Inferior parietal cortex (tissue), 1 donor: ENCODE measurements around the gene ZNF189.

Experiments used
- DNase-seq: peaks from one replicate; pipeline ENCODE4 v3.0.0-alpha.2; 2016; ENCODE audit errors: extremely low spot score

The ZNF189 gene

DNA sequence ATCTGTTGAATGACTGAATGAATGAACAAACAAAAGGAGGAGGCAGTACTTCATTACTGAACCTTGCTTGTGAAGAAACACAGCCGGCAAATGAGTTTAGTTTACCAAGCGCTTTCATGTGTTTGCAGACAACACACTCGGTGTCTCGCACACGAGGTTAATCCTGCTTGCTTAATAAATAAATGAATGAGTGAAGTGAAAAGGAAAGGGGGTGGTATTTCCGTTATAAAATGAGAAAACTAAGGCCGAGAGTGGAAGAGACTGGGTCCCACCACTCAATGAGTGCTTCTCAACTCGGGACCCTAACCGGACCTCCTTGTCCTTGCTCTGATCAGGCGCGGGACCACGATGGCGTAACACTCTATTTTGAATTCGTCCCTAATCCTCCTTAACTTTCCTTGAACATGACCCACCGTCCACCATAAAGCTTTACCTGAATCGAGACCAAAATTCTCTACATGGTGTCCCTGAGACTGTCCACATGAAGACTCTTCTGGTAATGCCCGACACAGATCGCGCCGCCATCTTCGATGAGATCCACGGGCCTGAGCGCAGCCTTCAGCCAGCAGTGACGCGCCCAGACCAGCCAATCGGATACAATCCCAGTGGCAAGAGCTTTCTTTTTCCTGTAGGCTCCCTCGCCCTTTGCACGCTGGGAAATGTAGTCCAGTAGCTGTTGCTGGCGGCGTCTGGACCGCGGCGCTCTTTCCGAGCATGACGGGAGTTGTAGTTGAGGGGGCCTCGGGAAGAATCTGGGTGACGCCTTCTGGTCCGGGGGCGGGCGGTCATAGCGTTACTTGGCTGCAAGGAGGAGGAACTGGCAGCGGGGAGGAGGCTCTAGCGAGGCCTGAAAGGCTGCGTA lies at the start of gene ZNF189, which contains the start of gene MRPL50:
TSS of gene ZNF189 (plus strand) at position 784 of the 862 bp plus-strand sequence. CDS start 306 bp downstream, outside the sequence.
TSS of gene MRPL50 (minus strand) at position 551 of the 862 bp plus-strand sequence. CDS start at position 525, 26 bp downstream.
- DNase-seq, result peak; percentile 99

GRCh38 chr9:101350285-101350684 lies 48.4 kb upstream of the ZNF189 start:
- no peak for DNase-seq

GRCh38 chr9:101352892-101353463 lies 45.7 kb upstream of the ZNF189 start:
- DNase-seq, result no peak

GRCh38 chr9:101353683-101354082 lies 45.0 kb upstream of the ZNF189 start:
- no peak for DNase-seq

- DNase-seq, result no peak
Observed at GRCh38 chr9:101354143-101354764, 44.4 kb upstream of the ZNF189 start.

DNA sequence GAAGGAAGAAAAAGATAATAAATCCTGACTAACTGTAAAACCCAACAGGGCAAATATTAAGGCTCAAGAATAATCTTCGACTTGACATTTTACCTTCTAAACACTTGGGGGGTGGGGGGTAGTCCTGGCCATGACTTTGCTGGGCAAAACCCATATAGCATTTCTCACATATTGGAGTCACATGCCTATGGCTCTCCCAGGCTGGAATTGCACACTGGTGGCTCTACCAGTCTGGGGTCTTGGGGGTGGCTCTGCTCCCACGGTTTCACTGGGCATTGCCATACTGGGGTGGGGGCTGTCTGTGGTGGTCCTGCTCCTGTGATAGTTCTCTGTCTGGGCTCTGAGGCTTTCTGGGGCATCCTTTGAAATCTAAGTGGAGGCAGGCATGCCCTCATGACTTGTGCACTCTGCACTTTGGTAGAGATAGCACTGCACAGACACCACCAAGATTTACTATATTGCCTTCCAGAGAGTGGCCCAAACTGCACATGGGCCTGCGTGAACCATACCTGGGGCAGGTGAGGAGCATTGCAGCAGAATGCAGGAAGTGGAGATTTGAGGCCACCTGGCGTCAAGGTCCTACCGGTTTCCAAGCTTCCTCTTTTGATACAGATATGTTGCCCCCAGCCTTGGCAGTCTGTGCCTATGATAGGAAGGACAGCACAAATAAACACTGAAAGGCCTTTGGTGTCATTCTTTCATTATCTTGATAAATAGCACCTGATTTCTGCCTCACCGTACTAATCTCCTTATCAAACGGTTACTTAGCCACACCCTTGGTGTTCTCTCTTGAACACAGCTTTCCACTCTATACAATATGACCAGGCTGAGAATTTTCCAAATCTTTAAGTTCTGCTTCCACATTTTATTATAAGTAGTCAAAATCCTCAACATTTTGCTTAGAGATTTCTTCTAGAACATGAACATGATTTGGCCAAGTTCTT lies 43.6 kb upstream of the ZNF189 start:
- no peak for DNase-seq

- no peak for DNase-seq
Observed at GRCh38 chr9:101356619-101357018, 42.0 kb upstream of the ZNF189 start.

- no peak for DNase-seq
Observed at GRCh38 chr9:101359679-101360078, 39.0 kb upstream of the ZNF189 start.

GRCh38 chr9:101360647-101361046 lies 38.0 kb upstream of the ZNF189 start:
- DNase-seq, result no peak

GRCh38 chr9:101362450-101362849 lies 36.2 kb upstream of the ZNF189 start:
- DNase-seq, result no peak

GRCh38 chr9:101365181-101365580 lies 33.5 kb upstream of the ZNF189 start:
- no peak for DNase-seq

DNA sequence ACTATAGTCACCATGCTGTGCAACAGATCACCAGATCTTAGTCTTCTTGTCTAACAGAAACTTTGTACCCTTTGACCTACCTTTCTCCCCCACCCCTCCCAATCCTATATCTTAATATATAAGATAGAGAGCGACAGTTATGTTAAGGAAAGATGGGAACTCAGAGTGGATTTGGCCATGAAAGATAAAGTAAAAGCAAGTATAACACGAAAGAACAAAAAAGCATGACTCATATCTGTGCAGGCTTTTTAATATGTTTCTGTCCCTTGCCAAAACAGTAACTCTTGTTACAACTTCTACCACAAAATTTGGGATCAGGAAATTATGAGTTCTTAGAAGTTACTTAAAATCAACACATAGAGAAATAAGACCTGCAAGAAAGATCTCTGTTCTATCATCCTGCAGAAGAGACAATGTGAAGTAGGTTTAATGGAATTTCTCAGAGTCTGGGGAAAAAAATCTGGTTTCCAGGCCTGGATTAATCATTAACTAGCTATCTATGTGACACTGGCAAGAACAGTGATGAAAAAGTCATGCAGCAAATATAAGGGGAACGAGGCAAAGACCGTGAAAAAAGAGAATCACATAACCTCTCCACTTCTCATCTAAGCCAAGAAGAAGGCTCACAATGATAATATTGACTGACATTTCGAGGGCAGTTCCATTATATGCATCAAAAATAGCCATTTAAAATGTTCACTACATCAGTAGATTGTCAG lies 32.5 kb upstream of the ZNF189 start:
- DNase-seq, result no peak

DNA sequence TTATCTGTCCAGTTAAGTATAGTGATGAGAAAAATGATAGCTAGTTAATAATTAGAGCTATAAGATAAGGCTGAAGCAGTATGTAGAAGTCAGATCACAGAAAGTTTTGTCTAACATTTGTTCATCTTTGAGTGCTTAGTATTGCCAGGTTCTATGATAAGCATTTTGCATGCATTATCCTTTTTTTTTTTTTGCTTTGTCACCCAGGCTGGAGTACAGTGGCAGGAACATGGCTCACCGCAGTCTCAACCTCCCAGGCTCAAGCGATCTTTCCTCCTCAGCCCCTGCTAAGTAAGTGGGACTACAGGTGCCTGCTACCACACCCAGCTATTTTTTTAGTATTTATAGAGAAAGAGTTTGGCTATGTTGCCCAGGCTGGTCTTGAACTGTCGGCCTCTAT lies 31.3 kb upstream of the ZNF189 start:
- no peak for DNase-seq

DNA sequence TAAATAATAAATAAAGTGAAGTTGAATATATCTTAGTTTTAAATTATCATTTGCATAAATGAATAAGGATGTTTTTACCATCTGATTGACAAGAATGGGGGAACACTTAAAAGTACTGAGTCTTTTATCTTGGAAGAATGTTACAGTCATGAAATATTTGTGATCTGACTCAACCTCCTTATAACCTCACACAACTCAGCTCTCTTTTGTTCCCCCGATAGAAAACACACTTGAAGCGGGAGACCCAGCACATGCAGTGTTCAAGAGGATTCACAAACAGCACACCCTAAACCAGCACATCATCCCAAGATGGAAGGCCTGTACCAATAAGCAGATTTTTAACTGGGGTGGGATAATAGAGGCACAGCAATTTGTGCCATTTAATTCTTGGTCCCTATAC lies 29.4 kb upstream of the ZNF189 start:
- DNase-seq, result no peak

GRCh38 chr9:101369884-101370531 lies 28.6 kb upstream of the ZNF189 start:
- DNase-seq, result no peak

- no peak for DNase-seq
Observed at GRCh38 chr9:101371813-101372212, 26.8 kb upstream of the ZNF189 start.

- DNase-seq, result no peak
Observed at GRCh38 chr9:101372327-101373118, 26.1 kb upstream of the ZNF189 start.

GRCh38 chr9:101375546-101375945 lies 23.1 kb upstream of the ZNF189 start:
- no peak for DNase-seq

GRCh38 chr9:101376111-101376848 lies 22.4 kb upstream of the ZNF189 start:
- peak; percentile 47 for DNase-seq
